ENCODE measurements around the gene ZNF609. TPM values are rescaled to one million over a fixed set of nuclear protein-coding genes. Genes with fewer than 3 reads are reported as not detected.

Gene ZNF609
- total and polyA plus RNA-seq, 4 donors = 8.1 to 54.2 (median 22.0) TPM

GRCh38 chr15:64522226-64522823, 61.9 kb downstream of the ZNF609 start:
- Histone ChIP-seq H3K4me3 (no peak overlapping the region), H3K27me3 (ENCODE audit: control insufficient read depth in 3 of 3, insufficient read depth in 3 of 3, low read length in 2 of 3) (no peaks in the 10 kb centered on the region), H3K36me3 (ENCODE audit: control insufficient read depth in 4 of 4, insufficient read depth in 4 of 4, low read length in 4 of 4) (peaks cover 0 to 2% (median 0%) of the 10 kb centered on the region in 4 donors), H3K27ac (ENCODE audit: low read depth in 1 of 2, low read length in 1 of 2) (no peak overlapping the region), H3K9me3 (ENCODE audit: control insufficient read depth in 4 of 4, insufficient read depth in 3 of 4, low read length in 3 of 4) (no peaks in the 10 kb centered on the region), H3K4me1 (ENCODE audit: control insufficient read depth in 5 of 5, insufficient read depth in 5 of 5, low read length in 5 of 5) (peaks cover 0 to 23% (median 4%) of the 10 kb centered on the region in 5 donors), H3K9ac (ENCODE audit: insufficient read depth in 1 of 2, low read length in 2 of 2) (no peak overlapping the region)
- no peak for TF ChIP-seq CTCF (IDR thresholded peaks at IDR 0.05; ENCODE audit: control extremely low read depth, extremely low read depth)
- 31 to 52% methylated on average over 1 of the region's 1 CpG for WGBS, 2 donors
- ATAC-seq (ENCODE audit: insufficient read depth, low FRiP score) (no peak), DNase-seq (no peak)

GRCh38 chr15:64523240-64523639, 62.9 kb downstream of the ZNF609 start:
- Histone ChIP-seq H3K36me3 (ENCODE audit: control insufficient read depth in 4 of 4, insufficient read depth in 4 of 4, low read length in 4 of 4) (peaks cover 0 to 2% (median 0%) of the 10 kb centered on the region in 4 donors), H3K27me3 (ENCODE audit: control insufficient read depth in 3 of 3, insufficient read depth in 3 of 3, low read length in 2 of 3) (no peaks in the 10 kb centered on the region), H3K4me3 (no peak overlapping the region), H3K9ac (ENCODE audit: insufficient read depth in 1 of 2, low read length in 2 of 2) (no peak overlapping the region), H3K4me1 (ENCODE audit: control insufficient read depth in 5 of 5, insufficient read depth in 5 of 5, low read length in 5 of 5) (peaks cover 0 to 23% (median 4%) of the 10 kb centered on the region in 5 donors), H3K9me3 (ENCODE audit: control insufficient read depth in 4 of 4, insufficient read depth in 3 of 4, low read length in 3 of 4) (no peaks in the 10 kb centered on the region), H3K27ac (ENCODE audit: low read depth in 1 of 2, low read length in 1 of 2) (no peak overlapping the region)
- DNase-seq = no peak
- no peak for TF ChIP-seq CTCF (IDR thresholded peaks at IDR 0.05; ENCODE audit: control extremely low read depth, extremely low read depth)
- no peak for ATAC-seq (ENCODE audit: insufficient read depth, low FRiP score)
- 97 to 99% methylated on average over 5 of the region's 5 CpGs for WGBS, 2 donors

- ATAC-seq (ENCODE audit: insufficient read depth, low FRiP score) (no peak), DNase-seq (no peak)
- peaks cover 0 to 18% (median 11%) of the 10 kb centered on the region in 5 donors for H3K4me1 ChIP-seq (ENCODE audit: control insufficient read depth in 5 of 5, insufficient read depth in 5 of 5, low read length in 5 of 5)
- WGBS, 2 donors = 90 to 97% methylated on average over 1 of the region's 1 CpG
- H3K27me3 ChIP-seq (ENCODE audit: control insufficient read depth in 3 of 3, insufficient read depth in 3 of 3, low read length in 2 of 3) = no peaks in the 10 kb centered on the region
- peaks cover 0 to 7% (median 4%) of the 10 kb centered on the region in 4 donors for H3K36me3 ChIP-seq (ENCODE audit: control insufficient read depth in 4 of 4, insufficient read depth in 4 of 4, low read length in 4 of 4)
- H3K4me3 ChIP-seq = no peak overlapping the region
- peaks cover 0 to 1% (median 0%) of the 10 kb centered on the region in 4 donors for H3K9me3 ChIP-seq (ENCODE audit: control insufficient read depth in 4 of 4, insufficient read depth in 3 of 4, low read length in 3 of 4)
- no peak for TF ChIP-seq CTCF (IDR thresholded peaks at IDR 0.05; ENCODE audit: control extremely low read depth, extremely low read depth)
- H3K9ac ChIP-seq (ENCODE audit: insufficient read depth in 1 of 2, low read length in 2 of 2) = no peak overlapping the region
- H3K27ac ChIP-seq (ENCODE audit: low read depth in 1 of 2, low read length in 1 of 2) = no peak overlapping the region
These were observed 64.4 kb downstream of the ZNF609 start for GRCh38 chr15:64524778-64525177.
